Activated T-helper 17 cell treated with anti-CD3 and anti-CD28 coated beads, Interleukin-2, amount 50 U/mL, for 72 hours (primary cell): ENCODE data around the gene FADD. TPM values are rescaled to one million over a fixed set of nuclear protein-coding genes. Genes with fewer than 3 reads are reported as not detected.

Experiments
- ATAC-seq: fragments of 150-1000 bp; cut with Tn5 transposase; replicated peaks from 2 replicates; pipeline ENCODE4 v1.10.0; 2021; ENCODE audit warnings: mild to moderate bottlenecking, moderate library complexity
- H3K27ac Mint-ChIP-seq: one replicate; pipeline ENCODE4 v1.8.0; 2022; ENCODE audit warnings: mixed read lengths
- H3K27me3 Mint-ChIP-seq: one replicate; pipeline ENCODE4 v1.8.0; 2022; ENCODE audit warnings: mixed read lengths
- H3K36me3 Mint-ChIP-seq: one replicate; pipeline ENCODE4 v1.8.0; 2022; ENCODE audit warnings: low read depth, mild to moderate bottlenecking, mixed read lengths
- H3K4me1 Mint-ChIP-seq: one replicate; pipeline ENCODE4 v1.8.0; 2022; ENCODE audit warnings: mixed read lengths
- H3K4me3 Mint-ChIP-seq: one replicate; pipeline ENCODE4 v1.8.0; 2022; ENCODE audit warnings: mild to moderate bottlenecking, mixed read lengths
- H3K9me3 Mint-ChIP-seq: one replicate; pipeline ENCODE4 v1.8.0; 2022; ENCODE audit warnings: mixed read lengths
- total RNA-seq, 2 donors: library from RNA; stranded (reverse); gene quantifications; one replicate each; pipeline ENCODE4 v1.2.3, GENCODE V29; 2022

Gene FADD
- total RNA-seq, 2 donors from 2014 or later: 25.5 to 37.1 TPM

DNA sequence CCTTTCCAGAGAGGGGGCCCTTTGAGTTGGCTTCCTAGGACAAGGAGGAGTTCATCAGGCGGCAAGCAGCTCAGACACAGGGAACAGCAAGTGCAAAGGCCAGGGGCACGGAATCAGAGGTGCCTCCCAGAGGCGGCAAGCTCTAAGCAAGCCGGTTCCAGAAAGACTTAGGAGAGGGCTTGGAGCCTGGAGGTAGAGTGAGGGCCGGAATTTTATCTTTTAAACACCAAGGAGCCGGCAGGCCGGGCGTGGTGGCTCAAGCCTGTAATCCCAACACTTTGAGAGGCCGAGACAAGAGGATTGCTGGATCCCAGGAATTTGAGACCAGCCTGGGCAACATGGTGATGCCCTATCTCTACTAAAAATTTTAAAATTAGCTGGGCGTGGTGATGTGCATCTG is 26.6 kb downstream of the FADD start:
- no peak overlapping the region for H3K4me3 Mint-ChIP-seq
- H3K9me3 Mint-ChIP-seq: no peaks in the 10 kb centered on the region
- no peaks in the 10 kb centered on the region for H3K27me3 Mint-ChIP-seq
- no peak for ATAC-seq
- H3K4me1 Mint-ChIP-seq: no peaks in the 10 kb centered on the region
- H3K36me3 Mint-ChIP-seq: no peaks in the 10 kb centered on the region
- no peak overlapping the region for H3K27ac Mint-ChIP-seq

DNA sequence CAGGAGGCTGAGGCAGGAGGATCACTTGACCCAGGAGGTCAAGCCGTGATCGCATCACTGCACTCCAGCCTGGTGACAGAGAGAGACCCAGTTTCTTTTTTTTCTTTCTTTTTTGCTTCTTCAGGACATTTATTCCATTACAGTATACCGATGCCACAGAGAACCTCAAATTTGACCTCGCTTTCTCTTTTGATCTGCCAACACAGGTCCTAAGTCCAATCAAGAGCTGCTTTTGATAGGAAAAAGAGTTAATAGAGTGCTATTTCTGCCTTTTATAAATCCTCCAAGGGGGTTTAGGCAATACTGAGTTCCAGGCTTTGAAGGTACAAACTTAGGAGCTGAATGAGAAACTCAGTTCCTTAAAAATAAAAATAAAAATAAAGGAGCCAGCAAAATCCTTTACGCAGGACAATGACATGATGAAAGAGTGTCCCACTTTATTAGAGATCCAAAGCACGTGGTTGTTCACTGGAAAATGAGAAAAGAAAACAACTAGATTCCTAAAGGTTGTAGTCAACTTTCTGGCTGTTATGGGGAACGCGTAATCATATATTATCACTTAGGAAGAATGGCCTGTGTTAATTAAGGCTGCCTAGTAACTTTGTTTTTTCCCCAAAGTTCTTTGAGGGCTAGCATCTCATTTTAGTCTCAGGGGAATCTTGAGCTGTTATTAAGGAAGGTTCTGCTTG is 27.2 kb downstream of the FADD start:
- H3K27ac Mint-ChIP-seq: no peak overlapping the region
- H3K36me3 Mint-ChIP-seq: no peaks in the 10 kb centered on the region
- H3K4me3 Mint-ChIP-seq: no peak overlapping the region
- H3K4me1 Mint-ChIP-seq: no peaks in the 10 kb centered on the region
- ATAC-seq: no peak
- no peaks in the 10 kb centered on the region for H3K9me3 Mint-ChIP-seq
- no peaks in the 10 kb centered on the region for H3K27me3 Mint-ChIP-seq

DNA sequence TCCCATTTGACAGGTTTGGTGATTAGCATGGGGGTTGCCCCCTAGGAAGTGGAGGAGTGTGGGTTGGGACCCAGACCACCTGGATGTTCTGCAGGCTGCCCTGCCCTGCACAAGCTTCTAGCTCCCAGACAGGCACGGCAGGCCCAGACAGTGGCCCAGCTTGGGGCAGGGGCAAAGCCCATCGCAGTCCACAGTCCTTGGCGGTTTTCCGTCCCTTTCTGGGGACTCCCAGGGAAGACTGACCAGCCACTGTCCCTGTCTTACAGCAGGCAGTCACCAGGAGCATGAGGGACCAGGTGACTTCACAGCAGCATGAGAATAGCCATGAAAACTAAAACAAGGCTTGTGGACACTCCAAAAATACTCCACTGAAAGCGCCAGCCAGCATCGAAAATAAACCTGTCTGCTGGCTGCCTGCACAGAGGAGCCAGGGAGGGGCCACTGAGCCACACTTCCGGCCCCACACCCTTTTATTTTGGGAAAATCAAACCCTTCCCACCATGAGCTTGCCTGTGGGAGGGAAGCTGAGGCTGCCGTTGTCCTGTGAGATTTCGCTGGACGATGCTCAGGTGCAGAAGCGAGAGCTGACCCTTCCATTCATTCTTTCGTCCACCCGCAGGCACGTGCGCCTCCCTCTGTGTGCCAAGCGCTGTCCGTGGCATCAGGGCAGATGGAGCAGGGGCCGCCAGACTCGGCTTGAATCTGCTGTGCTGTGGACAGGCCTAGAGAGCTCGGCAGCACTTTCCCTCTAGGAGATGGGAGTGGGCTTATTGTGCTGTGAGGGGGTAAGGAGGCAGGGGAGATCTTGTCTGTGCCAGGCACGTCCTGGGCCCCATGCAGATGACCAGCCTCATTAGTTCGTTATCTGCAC is 28.0 kb downstream of the FADD start:
- Mint-ChIP-seq H3K27me3 (peaks cover 4% of the 10 kb centered on the region), H3K36me3 (no peaks in the 10 kb centered on the region), H3K4me1 (no peaks in the 10 kb centered on the region), H3K9me3 (no peaks in the 10 kb centered on the region), H3K4me3 (no peak overlapping the region), H3K27ac (no peak overlapping the region)
- ATAC-seq: no peak

DNA sequence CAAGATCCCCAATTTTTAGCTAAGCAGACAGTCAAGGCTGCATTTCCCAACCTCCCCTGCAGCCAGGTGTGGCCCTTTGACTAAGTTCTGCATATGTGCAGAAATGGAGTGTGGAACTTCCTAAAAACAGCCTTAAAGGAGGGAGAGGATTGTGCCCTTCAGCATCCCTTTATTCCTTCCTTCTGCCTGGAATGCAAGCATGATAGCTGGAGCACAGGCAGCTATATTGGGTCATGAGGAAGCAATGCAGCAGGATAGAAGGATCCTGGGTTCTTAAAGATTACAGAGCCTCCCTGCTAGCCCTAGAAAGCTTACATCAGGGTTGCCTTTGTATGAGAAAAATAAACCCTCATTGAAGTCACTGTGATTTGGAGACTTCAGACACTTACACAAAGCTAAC is 29.9 kb downstream of the FADD start:
- Mint-ChIP-seq H3K27me3 (peaks cover 4% of the 10 kb centered on the region), H3K9me3 (no peaks in the 10 kb centered on the region), H3K27ac (no peak overlapping the region), H3K36me3 (no peaks in the 10 kb centered on the region), H3K4me1 (no peaks in the 10 kb centered on the region), H3K4me3 (no peak overlapping the region)
- no peak for ATAC-seq

DNA sequence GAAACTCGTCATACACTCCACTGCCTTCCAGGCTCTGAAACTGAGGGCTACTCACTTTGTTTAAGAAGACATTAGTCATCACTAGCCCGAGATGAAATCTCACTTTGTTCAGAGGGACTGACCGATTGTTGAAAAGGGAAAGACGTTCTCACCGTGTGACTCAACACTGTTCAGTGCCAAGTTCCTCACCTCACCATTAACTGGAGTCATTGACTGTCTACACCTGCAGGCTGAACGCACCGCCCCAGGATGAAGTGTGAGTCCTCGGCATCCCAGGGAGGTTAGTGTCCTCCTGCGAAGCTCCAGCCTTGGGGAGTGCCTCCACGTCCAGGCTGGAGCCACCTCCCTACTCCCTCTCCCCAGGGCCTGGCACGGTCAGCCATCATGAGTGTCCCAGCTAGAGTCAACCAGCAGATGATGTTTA is 30.4 kb downstream of the FADD start:
- no peaks in the 10 kb centered on the region for H3K4me1 Mint-ChIP-seq
- H3K9me3 Mint-ChIP-seq: no peaks in the 10 kb centered on the region
- no peak overlapping the region for H3K27ac Mint-ChIP-seq
- H3K27me3 Mint-ChIP-seq: peaks cover 4% of the 10 kb centered on the region
- no peak overlapping the region for H3K4me3 Mint-ChIP-seq
- peak; percentile 94 for ATAC-seq
- H3K36me3 Mint-ChIP-seq: no peaks in the 10 kb centered on the region

DNA sequence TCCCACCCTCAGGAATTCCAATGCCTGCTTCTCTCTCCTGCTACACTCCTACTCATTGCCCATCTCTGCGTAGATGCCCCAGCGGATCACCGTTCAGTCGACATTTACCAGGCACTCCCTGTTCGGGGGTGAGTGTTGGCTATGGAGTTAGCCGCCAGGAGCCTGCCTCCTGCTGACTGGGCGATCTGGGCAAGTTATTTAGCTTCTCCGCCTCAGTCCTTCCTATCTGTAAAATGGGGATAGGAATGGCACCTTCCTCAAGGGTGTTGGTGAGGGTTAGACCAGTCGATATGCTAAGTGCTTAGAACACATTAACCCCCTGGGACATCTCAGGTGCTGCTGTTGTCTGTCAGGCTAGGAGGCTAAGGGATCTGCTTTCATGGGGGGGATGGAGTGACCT is 30.9 kb downstream of the FADD start:
- no peak for ATAC-seq
- Mint-ChIP-seq H3K4me1 (no peaks in the 10 kb centered on the region), H3K36me3 (no peaks in the 10 kb centered on the region), H3K27me3 (peaks cover 4% of the 10 kb centered on the region), H3K4me3 (no peak overlapping the region), H3K9me3 (no peaks in the 10 kb centered on the region), H3K27ac (no peak overlapping the region)

DNA sequence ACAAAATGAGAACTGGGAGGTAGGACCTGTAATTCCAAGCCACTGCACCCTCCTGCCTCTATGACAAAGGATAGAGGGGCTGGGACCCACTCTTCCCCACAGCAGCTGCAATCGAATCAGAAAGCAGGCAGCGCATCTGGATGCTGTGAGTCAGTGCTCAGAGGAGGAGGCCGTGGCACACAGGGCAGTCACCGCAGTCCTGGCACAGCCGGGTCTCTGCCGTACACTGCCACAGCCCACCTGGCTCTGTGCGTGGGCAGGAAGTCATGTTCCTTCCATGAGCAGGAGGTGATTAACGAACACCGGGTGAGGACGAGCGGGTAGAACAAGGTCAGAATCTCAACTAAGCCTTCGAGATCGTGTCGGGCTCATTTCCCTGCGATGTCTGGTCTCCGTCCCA is 37.2 kb downstream of the FADD start:
- no peak overlapping the region for H3K4me3 Mint-ChIP-seq
- H3K9me3 Mint-ChIP-seq: no peaks in the 10 kb centered on the region
- H3K4me1 Mint-ChIP-seq: no peaks in the 10 kb centered on the region
- H3K36me3 Mint-ChIP-seq: no peaks in the 10 kb centered on the region
- ATAC-seq: no peak
- no peak overlapping the region for H3K27ac Mint-ChIP-seq
- H3K27me3 Mint-ChIP-seq: peaks cover 13% of the 10 kb centered on the region

DNA sequence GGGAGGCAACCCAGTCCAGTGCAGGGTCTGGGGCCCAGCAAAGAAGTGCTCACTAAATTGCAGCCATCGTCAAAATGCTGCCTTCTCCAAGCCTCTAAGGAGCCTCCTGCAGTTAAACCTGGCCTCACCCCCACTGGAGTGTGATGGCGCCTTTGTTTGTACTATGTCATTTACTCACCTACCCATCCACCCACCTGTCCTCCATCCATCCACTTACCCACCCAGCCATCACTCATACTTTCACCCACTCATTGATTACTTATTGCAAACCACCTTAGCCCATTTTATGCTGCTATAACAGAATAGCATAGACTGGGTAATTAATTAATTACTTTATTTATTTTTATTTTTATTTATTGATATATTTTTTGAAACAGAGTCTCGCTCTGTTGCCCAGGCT is 38.6 kb downstream of the FADD start:
- peaks cover 9% of the 10 kb centered on the region for H3K27me3 Mint-ChIP-seq
- H3K9me3 Mint-ChIP-seq: no peaks in the 10 kb centered on the region
- no peak for ATAC-seq
- no peak overlapping the region for H3K4me3 Mint-ChIP-seq
- no peaks in the 10 kb centered on the region for H3K4me1 Mint-ChIP-seq
- H3K27ac Mint-ChIP-seq: no peak overlapping the region
- H3K36me3 Mint-ChIP-seq: no peaks in the 10 kb centered on the region

DNA sequence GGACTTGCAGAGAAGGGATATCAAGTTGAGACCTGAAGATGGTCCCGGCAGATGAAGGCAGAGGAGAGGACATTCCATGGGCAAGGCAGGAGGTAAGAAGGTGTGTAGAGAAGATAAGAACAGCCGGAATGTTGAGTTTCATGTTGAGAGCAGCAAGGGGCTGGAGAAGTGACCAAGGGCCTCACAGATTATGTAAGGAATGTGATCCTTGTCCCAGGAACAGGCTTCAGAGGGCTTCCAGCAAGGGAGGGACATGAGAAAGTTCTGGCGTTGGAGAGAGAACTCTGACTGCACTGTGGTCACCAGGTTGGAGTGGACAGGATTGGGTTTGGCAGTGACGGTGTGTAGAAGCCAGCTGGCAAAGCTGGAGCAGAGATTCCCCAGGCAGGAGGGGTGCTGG is 39.8 kb downstream of the FADD start:
- ATAC-seq: no peak
- H3K4me1 Mint-ChIP-seq: peaks cover 9% of the 10 kb centered on the region

DNA sequence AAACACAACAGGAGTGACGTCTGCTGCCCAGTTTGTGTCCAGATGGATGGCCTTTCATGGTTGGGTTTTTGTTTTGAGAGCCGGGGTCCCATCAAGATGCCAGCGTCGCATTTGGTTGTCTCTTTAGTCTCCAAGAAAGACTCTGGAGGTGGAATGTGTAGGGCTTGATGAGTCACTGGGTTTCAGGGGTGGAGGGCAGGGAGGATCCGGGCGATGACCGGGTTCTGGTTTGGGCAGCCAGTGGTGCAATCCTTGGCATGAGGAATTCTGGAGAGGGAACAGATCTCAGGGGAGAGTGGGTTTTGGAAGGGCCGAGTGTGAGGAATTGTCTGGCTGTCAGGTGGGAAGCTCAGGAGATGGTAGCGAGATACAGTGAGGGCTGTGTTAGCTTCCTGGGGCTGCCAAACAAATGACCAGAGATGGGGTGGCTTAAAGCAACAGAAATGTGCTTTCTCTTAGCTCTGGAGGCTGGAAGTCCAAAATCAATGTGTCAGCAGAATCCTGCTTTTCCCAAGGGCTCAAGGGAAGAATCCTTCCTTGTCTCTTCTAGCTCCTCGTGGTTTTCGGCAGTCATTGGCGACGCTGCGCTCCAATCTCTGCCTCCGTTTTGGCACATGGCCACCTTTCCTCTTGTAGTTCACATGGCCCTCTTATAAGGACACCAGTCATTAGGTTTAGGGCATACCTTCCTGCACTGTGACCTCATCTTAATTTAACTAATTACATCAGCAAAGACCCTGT is 41.0 kb downstream of the FADD start:
- peaks cover 9% of the 10 kb centered on the region for H3K4me1 Mint-ChIP-seq
- peaks cover 9% of the 10 kb centered on the region for H3K27me3 Mint-ChIP-seq
- H3K4me3 Mint-ChIP-seq: no peak overlapping the region
- H3K27ac Mint-ChIP-seq: no peak overlapping the region
- no peaks in the 10 kb centered on the region for H3K9me3 Mint-ChIP-seq
- no peak for ATAC-seq
- no peaks in the 10 kb centered on the region for H3K36me3 Mint-ChIP-seq

More for the DNA sequence above, 39.8 kb downstream of the FADD start:
- Mint-ChIP-seq H3K4me3 (no peak overlapping the region), H3K27ac (peak overlapping the region; percentile 44), H3K36me3 (no peaks in the 10 kb centered on the region), H3K9me3 (no peaks in the 10 kb centered on the region), H3K27me3 (peaks cover 9% of the 10 kb centered on the region)

DNA sequence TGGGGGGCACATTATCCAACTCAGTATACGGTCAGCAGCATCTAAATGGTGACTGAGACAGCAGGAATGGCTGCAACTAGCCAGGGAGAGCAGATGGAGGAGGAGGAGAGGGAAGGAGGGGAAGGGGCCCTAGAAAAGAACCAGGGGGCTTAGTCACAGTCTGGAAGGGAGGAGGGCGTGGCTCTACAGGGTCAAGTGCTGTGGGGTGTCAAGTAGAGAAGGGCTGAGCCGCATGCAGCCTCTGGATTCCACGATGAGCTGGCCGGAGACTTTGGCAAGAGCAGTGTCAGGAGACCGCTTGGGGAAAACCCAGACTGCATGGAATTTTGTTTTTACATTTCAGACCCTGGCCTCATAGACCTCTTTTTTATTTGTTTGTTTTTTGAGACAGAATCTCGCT is 41.6 kb downstream of the FADD start:
- H3K36me3 Mint-ChIP-seq: no peaks in the 10 kb centered on the region
- H3K4me1 Mint-ChIP-seq: peaks cover 9% of the 10 kb centered on the region
- no peak for ATAC-seq
- no peak overlapping the region for H3K27ac Mint-ChIP-seq
- peaks cover 7% of the 10 kb centered on the region for H3K27me3 Mint-ChIP-seq
- no peak overlapping the region for H3K4me3 Mint-ChIP-seq
- H3K9me3 Mint-ChIP-seq: no peaks in the 10 kb centered on the region

DNA sequence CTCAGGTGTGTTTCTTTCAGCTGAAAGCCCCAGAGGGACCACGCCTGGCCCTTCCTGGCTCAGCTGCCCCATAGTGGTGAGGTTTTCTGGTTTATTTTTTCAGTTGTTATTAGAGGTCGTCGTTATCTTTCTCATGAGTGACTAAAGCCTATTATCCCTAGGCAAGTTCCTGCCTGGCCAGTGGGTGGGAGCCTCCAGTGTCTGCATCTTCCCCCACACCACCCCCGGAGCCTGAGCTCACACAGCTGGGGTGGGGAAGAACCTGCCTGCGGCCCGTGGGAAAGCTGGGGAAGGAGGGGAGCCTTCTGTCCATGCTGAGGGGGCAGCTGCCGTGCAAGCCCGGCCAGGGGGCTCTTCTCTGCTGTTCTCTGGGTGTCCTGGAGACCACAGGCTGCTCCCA is 43.1 kb downstream of the FADD start:
- Mint-ChIP-seq H3K9me3 (no peaks in the 10 kb centered on the region), H3K4me1 (peaks cover 9% of the 10 kb centered on the region), H3K27me3 (peaks cover 6% of the 10 kb centered on the region), H3K36me3 (no peaks in the 10 kb centered on the region), H3K27ac (no peak overlapping the region), H3K4me3 (no peak overlapping the region)
- ATAC-seq: no peak

DNA sequence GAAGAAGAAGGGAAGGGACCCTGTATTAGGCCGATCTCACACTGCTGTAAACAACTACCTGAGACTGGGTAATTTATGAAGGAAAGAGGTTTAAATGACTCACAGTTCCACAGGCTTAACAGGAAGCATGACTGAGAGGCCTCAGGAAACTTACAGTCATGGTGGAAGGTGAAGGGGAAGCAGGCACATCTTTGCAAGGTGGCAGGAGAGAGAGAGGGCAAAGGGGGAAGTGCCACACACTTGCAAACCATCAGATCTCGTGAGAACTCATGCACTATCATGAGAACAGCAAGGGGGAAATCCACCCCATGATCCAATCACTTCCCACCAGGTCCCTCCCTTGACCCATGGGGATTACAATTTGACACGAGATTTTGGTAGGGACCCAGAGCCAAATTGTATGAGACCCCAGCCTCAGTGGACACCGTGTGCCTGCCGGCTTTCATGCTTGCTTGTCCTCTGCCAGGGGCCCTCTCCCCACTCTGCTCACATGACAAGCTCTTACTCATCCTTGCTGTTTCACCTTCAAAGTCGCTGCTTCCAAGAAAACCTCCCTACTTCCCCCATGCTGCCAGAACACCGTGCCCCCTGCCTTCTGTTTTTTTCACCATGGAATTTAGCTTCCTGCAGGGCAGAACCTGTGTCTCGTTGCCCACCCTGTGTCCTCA is 44.1 kb downstream of the FADD start:
- peaks cover 9% of the 10 kb centered on the region for H3K4me1 Mint-ChIP-seq
- H3K36me3 Mint-ChIP-seq: no peaks in the 10 kb centered on the region
- H3K27me3 Mint-ChIP-seq: peaks cover 6% of the 10 kb centered on the region
- H3K4me3 Mint-ChIP-seq: peak overlapping the region; percentile 27
- no peaks in the 10 kb centered on the region for H3K9me3 Mint-ChIP-seq
- H3K27ac Mint-ChIP-seq: peak overlapping the region; percentile 80
- peak; percentile 81 for ATAC-seq

DNA sequence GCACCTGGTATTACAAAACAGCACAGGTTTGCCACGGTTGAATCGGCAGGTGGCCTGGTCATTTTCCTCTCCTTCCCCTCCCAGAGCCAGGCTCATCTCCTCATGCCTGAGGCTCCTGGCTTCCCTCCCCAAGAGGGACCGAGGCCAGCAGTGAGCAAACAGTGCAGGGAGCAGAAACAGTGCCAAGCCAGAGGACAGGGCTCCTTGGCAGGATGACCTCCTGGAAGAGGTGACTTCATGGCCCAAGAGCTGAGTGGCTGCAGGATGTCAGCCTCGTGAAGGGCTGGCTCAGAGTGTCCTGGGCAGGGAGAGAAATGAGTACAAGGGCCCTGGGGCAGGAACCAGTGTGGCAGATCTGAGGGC is 44.6 kb downstream of the FADD start:
- H3K36me3 Mint-ChIP-seq: no peaks in the 10 kb centered on the region
- peak overlapping the region; percentile 80 for H3K27ac Mint-ChIP-seq
- no peaks in the 10 kb centered on the region for H3K9me3 Mint-ChIP-seq
- no peak for ATAC-seq
- no peak overlapping the region for H3K4me3 Mint-ChIP-seq
- H3K27me3 Mint-ChIP-seq: peaks cover 4% of the 10 kb centered on the region
- peaks cover 9% of the 10 kb centered on the region for H3K4me1 Mint-ChIP-seq
